Activated CD4-positive, CD25-positive, alpha-beta regulatory T cell treated with anti-CD3 and anti-CD28 coated beads, Interleukin-2, amount 50 U/mL, for 16 hours (primary cell): Measurements from ENCODE around the gene UPP2.

Experiments
- DNase-seq: peaks from one replicate; pipeline ENCODE4 v3.0.0-alpha.2; 2020; ENCODE audit warnings: low read depth, low spot score

Gene UPP2

GRCh38 chr2:158101384-158101926 is at the start of gene UPP2:
Gene UPP2 (plus strand): TSS chr2:158101876. CDS start chr2:158102064, 188 bp downstream.
- no peak for DNase-seq

GRCh38 chr2:158052761-158053160 is 48.9 kb upstream of the UPP2 start:
- no peak for DNase-seq

GRCh38 chr2:158056875-158057274 is 44.8 kb upstream of the UPP2 start:
- DNase-seq, result no peak

GRCh38 chr2:158060160-158060834 is 41.4 kb upstream of the UPP2 start:
- DNase-seq, result no peak

GRCh38 chr2:158060835-158061435 is 40.7 kb upstream of the UPP2 start:
- DNase-seq, result no peak

GRCh38 chr2:158061763-158062162 is 39.9 kb upstream of the UPP2 start:
- no peak for DNase-seq

GRCh38 chr2:158066046-158066713 is 35.5 kb upstream of the UPP2 start:
- no peak for DNase-seq

- DNase-seq, result no peak
Observed at GRCh38 chr2:158071018-158071417, 30.7 kb upstream of the UPP2 start.

GRCh38 chr2:158072361-158072760 is 29.3 kb upstream of the UPP2 start:
- DNase-seq, result no peak

GRCh38 chr2:158079672-158080071 is 22.0 kb upstream of the UPP2 start:
- no peak for DNase-seq

- DNase-seq, result no peak
Observed at GRCh38 chr2:158088093-158088492, 13.6 kb upstream of the UPP2 start.

GRCh38 chr2:158089322-158089721 is 12.4 kb upstream of the UPP2 start:
- no peak for DNase-seq

- no peak for DNase-seq
Observed at GRCh38 chr2:158091647-158092046, 10.0 kb upstream of the UPP2 start.

- DNase-seq, result no peak
Observed at GRCh38 chr2:158094487-158095092, 7.1 kb upstream of the UPP2 start.

GRCh38 chr2:158095269-158095668 is 6.4 kb upstream of the UPP2 start:
- no peak for DNase-seq

GRCh38 chr2:158095912-158096311 is 5.8 kb upstream of the UPP2 start:
- no peak for DNase-seq

GRCh38 chr2:158097481-158097880 is 4.2 kb upstream of the UPP2 start:
- DNase-seq, result no peak

- DNase-seq, result no peak
Observed at GRCh38 chr2:158098178-158098577, 3.5 kb upstream of the UPP2 start.

- no peak for DNase-seq
Observed at GRCh38 chr2:158099716-158100115, 2.0 kb upstream of the UPP2 start.

GRCh38 chr2:158100411-158100810 is 1.3 kb upstream of the UPP2 start:
- no peak for DNase-seq

- no peak for DNase-seq
Observed at GRCh38 chr2:158102446-158102845, 770 bp downstream of the UPP2 start.

GRCh38 chr2:158103411-158104012 is 1.8 kb downstream of the UPP2 start:
- DNase-seq, result no peak
